RWPE2 (cell line): ENCODE data around the gene LRFN4.

Experiments used
- ATAC-seq: fragments of 200-7000 bp; cut with Tn5 transposase; 3 replicates; pipeline ENCODE4 v1.9.1; 2021; ENCODE audit warnings: low read depth
- DNase-seq: peaks from one replicate; pipeline ENCODE4 v3.0.0-alpha.2; 2020; ENCODE audit warnings: low spot score
- H3K27ac ChIP-seq: fragments of 450-650 bp; 2 replicates; pipeline ENCODE4 v1.5.1; 2017; ENCODE audit warnings: mild to moderate bottlenecking; ENCODE audit not compliant: poor library complexity, severe bottlenecking
- H3K27me3 ChIP-seq: fragments of 250-450 bp; sonication (Bioruptor Pico); 2 replicates; pipeline ENCODE4 v1.5.1; 2021; ENCODE audit warnings: mild to moderate bottlenecking, moderate library complexity; ENCODE audit not compliant: insufficient read depth, poor library complexity, severe bottlenecking
- H3K36me3 ChIP-seq: fragments of 250-450 bp; sonication (Bioruptor Pico); 2 replicates; pipeline ENCODE4 v1.5.1; 2020; ENCODE audit warnings: low read depth, mild to moderate bottlenecking, moderate library complexity
- H3K4me1 ChIP-seq: fragments of 250-450 bp; sonication (Bioruptor Pico); 2 replicates; pipeline ENCODE4 v1.5.1; 2021; ENCODE audit warnings: mild to moderate bottlenecking, moderate library complexity; ENCODE audit not compliant: insufficient read depth, poor library complexity, severe bottlenecking
- H3K4me3 ChIP-seq: fragments of 250-450 bp; sonication (Bioruptor Pico); 2 replicates; pipeline ENCODE4 v1.5.1; 2021; ENCODE audit warnings: mild to moderate bottlenecking, moderate library complexity; ENCODE audit not compliant: severe bottlenecking
- H3K9me3 ChIP-seq: fragments of 250-450 bp; sonication (Bioruptor Pico); 2 replicates; pipeline ENCODE4 v1.5.1; 2021; ENCODE audit warnings: mild to moderate bottlenecking, moderate library complexity; ENCODE audit not compliant: severe bottlenecking
- CTCF ChIP-seq: fragments of 450-650 bp; IDR thresholded peaks from one replicate; pipeline ENCODE4 v1.5.1; 2017; ENCODE audit warnings: mild to moderate bottlenecking, moderate library complexity; ENCODE audit not compliant: poor library complexity, severe bottlenecking

The LRFN4 gene

GRCh38 chr11:66879999-66880398 lies 23.1 kb downstream of the LRFN4 start:
- Histone ChIP-seq H3K27ac (peak overlapping the region; percentile 58), H3K36me3 (no peaks in the 10 kb centered on the region), H3K27me3 (no peaks in the 10 kb centered on the region), H3K9me3 (no peaks in the 10 kb centered on the region), H3K4me3 (no peak overlapping the region), H3K4me1 (peaks cover 34% of the 10 kb centered on the region)
- ATAC-seq (no peak), DNase-seq (peak; percentile 28)
- TF ChIP-seq CTCF = no peak

- ATAC-seq (peak; percentile 92), DNase-seq (peak; percentile 95)
- Histone ChIP-seq H3K36me3 (no peaks in the 10 kb centered on the region), H3K27me3 (no peaks in the 10 kb centered on the region), H3K4me3 (no peak overlapping the region), H3K9me3 (no peaks in the 10 kb centered on the region), H3K27ac (peak overlapping the region; percentile 58), H3K4me1 (peaks cover 34% of the 10 kb centered on the region)
- TF ChIP-seq CTCF = peak; percentile 2
Observed at GRCh38 chr11:66880496-66881450, 23.9 kb downstream of the LRFN4 start.

DNA sequence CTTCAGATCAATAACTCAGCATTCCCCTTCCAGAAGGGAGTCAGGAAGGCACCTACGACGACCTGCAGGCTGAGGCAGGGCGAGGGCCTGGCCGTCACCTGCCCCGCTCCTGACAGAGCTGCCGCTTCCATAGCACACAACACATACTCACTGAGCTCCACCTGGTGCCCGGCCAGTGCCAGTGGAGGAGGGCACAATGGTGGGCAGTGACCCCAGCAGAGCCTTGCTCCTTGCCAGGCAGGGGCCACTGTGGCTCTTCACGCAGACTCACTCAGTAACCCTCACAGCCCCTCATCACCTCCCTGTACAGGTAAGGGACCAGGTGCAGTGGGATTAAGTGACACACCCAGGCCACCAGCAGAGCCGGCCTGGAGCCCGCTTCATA lies 24.6 kb downstream of the LRFN4 start:
- no peak for TF ChIP-seq CTCF
- Histone ChIP-seq H3K4me1 (peaks cover 34% of the 10 kb centered on the region), H3K9me3 (no peaks in the 10 kb centered on the region), H3K36me3 (no peaks in the 10 kb centered on the region), H3K4me3 (no peak overlapping the region), H3K27me3 (no peaks in the 10 kb centered on the region), H3K27ac (peak overlapping the region; percentile 58)
- ATAC-seq (no peak), DNase-seq (peak; percentile 40)

DNA sequence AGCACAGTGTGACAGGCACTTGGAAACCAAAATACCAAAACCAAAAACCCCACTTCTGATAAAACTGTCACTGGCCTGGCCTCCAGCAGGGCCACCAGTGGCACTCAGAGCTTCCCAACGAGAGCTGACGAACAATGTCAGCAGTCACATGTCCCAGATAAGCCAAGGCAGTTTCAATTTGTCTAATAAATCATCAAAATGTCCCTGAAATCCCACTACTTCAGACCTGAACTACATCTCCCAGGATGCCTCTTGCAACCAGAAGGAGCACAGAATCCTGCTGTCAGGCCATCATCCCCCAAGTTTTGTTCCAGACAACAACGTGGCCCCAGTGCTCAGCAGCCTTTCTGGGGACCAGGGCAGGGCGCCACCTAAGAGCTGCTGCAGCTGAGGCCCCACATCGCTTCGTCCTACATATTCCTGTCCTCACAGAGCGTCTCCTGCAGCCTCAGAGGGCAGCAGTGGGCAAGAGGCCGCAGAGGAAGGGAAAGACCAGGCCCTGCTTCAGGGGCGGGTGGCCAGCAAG lies 25.1 kb downstream of the LRFN4 start:
- Histone ChIP-seq H3K27me3 (no peaks in the 10 kb centered on the region), H3K9me3 (no peaks in the 10 kb centered on the region), H3K36me3 (no peaks in the 10 kb centered on the region), H3K4me1 (peaks cover 34% of the 10 kb centered on the region), H3K4me3 (no peak overlapping the region), H3K27ac (peak overlapping the region; percentile 58)
- no peak for ATAC-seq
- TF ChIP-seq CTCF = no peak
- peak; percentile 47 for DNase-seq
